Measurements from ENCODE around the gene PRKAA1.

GRCh38 chr5:40714001-40714400 is 84.2 kb downstream of the PRKAA1 start:
- TF ChIP-seq POLR2AphosphoS5 (IDR thresholded peaks at IDR 0.05; ENCODE audit: borderline replicate concordance, low read depth, low read length) (no peak), EZH2 (IDR thresholded peaks at IDR 0.05) (no peak)
